Uterus (tissue), 2 donors: Measurements from ENCODE around the gene PKD1.

Experiments
- POLR2A ChIP-seq, 2 donors: fragments of 450-650 bp; IDR thresholded peaks; one replicate each; pipeline ENCODE4 v1.6.1; 2016; ENCODE audit warnings: antibody characterized with exemption in 2 of 2, mild to moderate bottlenecking in 1 of 2, moderate library complexity in 1 of 2
- TF ChIP-seq, protein P1 (sequence below), 4 experiments: fragments of 200-600 bp in 2 of 4; fragments of 450-650 bp in 2 of 4; sonication (generic) in 2 of 4; IDR thresholded peaks; one replicate each; pipeline ENCODE4 v1.5.1; 2016 to 2019; ENCODE audit warnings: antibody characterized with exemption in 4 of 4, mild to moderate bottlenecking in 2 of 4, moderate library complexity in 1 of 4

DNA sequence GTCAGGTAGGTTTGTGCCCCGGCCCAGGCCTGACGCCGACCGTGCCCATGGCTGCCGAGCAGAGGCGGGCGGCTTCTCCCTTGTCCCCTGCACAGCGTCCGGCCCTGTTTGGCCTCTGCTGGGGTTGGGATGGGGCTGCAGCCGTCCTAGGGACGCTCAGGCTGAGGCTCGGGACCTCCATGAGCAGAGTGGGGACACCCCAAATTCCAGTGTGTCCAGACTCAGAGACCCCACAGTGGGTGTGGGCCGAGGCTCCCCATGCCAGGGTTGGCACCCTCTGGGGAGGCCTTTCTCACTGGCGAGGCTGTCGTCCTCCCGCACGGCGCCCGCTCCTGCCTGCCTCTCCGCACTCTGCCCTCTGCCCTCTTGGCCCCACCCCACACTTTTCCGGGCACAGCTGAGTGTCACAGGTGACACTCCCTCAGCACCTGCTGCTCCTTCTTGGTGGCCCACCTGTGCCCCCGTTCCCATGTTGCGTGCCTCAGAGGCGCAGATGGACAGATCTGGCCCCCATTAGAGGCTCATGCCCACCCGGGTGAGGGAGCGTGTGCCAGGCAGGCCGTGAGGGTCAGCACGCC, 36.0 kb upstream of the PKD1 start:
- TF ChIP-seq, protein P1, sequence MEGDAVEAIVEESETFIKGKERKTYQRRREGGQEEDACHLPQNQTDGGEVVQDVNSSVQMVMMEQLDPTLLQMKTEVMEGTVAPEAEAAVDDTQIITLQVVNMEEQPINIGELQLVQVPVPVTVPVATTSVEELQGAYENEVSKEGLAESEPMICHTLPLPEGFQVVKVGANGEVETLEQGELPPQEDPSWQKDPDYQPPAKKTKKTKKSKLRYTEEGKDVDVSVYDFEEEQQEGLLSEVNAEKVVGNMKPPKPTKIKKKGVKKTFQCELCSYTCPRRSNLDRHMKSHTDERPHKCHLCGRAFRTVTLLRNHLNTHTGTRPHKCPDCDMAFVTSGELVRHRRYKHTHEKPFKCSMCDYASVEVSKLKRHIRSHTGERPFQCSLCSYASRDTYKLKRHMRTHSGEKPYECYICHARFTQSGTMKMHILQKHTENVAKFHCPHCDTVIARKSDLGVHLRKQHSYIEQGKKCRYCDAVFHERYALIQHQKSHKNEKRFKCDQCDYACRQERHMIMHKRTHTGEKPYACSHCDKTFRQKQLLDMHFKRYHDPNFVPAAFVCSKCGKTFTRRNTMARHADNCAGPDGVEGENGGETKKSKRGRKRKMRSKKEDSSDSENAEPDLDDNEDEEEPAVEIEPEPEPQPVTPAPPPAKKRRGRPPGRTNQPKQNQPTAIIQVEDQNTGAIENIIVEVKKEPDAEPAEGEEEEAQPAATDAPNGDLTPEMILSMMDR (IDR thresholded peaks at IDR 0.05), result no peak
- TF ChIP-seq POLR2A (IDR thresholded peaks at IDR 0.05), result no peak
